CD4-positive, alpha-beta T cell treated with Interferon alpha-2 for 1 hour (primary cell): ENCODE measurements around the gene FFAR3.
A peak's percentile ranks its signal among the peaks of the same experiment; 100 is the strongest.

Experiments used
- DNase-seq, 2 donors: peaks; one replicate each; pipeline ENCODE4 v3.0.0-alpha.2; 2020 to 2022

FFAR3 gene

GRCh38 chr19:35404879-35405622, 46.8 kb downstream of the FFAR3 start:
- peak in 1 of 2 donors; percentile 9 for DNase-seq

- no peak for DNase-seq
These were observed 49.4 kb downstream of the FFAR3 start for GRCh38 chr19:35407619-35408018.

- DNase-seq: no peak
These were observed 50.3 kb downstream of the FFAR3 start for GRCh38 chr19:35408284-35409171.

- DNase-seq: no peak
These were observed 50.9 kb downstream of the FFAR3 start for GRCh38 chr19:35409191-35409590.
